H9 (cell line): ENCODE measurements around the gene SIX2. TPM values are rescaled to one million over a fixed set of nuclear protein-coding genes. Genes with fewer than 3 reads are reported as not detected.

ENCODE experiments used
- DNase-seq: peaks from one replicate; pipeline ENCODE4 v3.0.0-alpha.2; 2017
- H2AFZ ChIP-seq: one replicate; pipeline ENCODE4 v1.6.1; 2013; ENCODE audit warnings: mild to moderate bottlenecking, low read length, control low read depth, moderate library complexity
- H2AK5ac ChIP-seq: 2 replicates; pipeline ENCODE4 v1.6.1; 2013; ENCODE audit warnings: low read length, control low read depth, mixed read lengths; ENCODE audit not compliant: insufficient read length
- H2BK120ac ChIP-seq: one replicate; pipeline ENCODE4 v1.6.1; 2013; ENCODE audit warnings: low read depth, mild to moderate bottlenecking, low read length, control low read depth, inconsistent platforms; ENCODE audit not compliant: poor library complexity, severe bottlenecking
- H2BK12ac ChIP-seq: 2 replicates; pipeline ENCODE4 v1.6.1; 2013; ENCODE audit warnings: low read length, control low read depth, mixed read lengths, low read depth; ENCODE audit not compliant: insufficient read length
- H2BK15ac ChIP-seq: 2 replicates; pipeline ENCODE4 v1.6.1; 2013; ENCODE audit warnings: low read depth, low read length, control low read depth
- H2BK20ac ChIP-seq: one replicate; pipeline ENCODE4 v1.6.1; 2013; ENCODE audit warnings: low read depth, mild to moderate bottlenecking, low read length, control low read depth, inconsistent platforms; ENCODE audit not compliant: poor library complexity, severe bottlenecking
- H2BK5ac ChIP-seq: 2 replicates; pipeline ENCODE4 v1.6.1; 2013; ENCODE audit warnings: low read length, control low read depth, mixed read lengths; ENCODE audit not compliant: insufficient read length
- H3K14ac ChIP-seq: 2 replicates; pipeline ENCODE4 v1.6.1; 2013; ENCODE audit warnings: low read length, control low read depth; ENCODE audit not compliant: insufficient read depth
- H3K18ac ChIP-seq: 2 replicates; pipeline ENCODE4 v1.6.1; 2013; ENCODE audit warnings: low read depth, mild to moderate bottlenecking, mixed read lengths, low read length, control low read depth; ENCODE audit not compliant: insufficient read length
- H3K23ac ChIP-seq: 2 replicates; pipeline ENCODE4 v1.6.1; 2013; ENCODE audit warnings: low read length, control low read depth, mixed read lengths, low read depth; ENCODE audit not compliant: insufficient read length
- H3K23me2 ChIP-seq: 2 replicates; pipeline ENCODE4 v1.6.1; 2013; ENCODE audit warnings: low read depth, mild to moderate bottlenecking, mixed read lengths, low read length, control low read depth; ENCODE audit not compliant: insufficient read length, poor library complexity, severe bottlenecking
- H3K27ac ChIP-seq: 2 replicates; pipeline ENCODE4 v1.5.1; 2013; ENCODE audit warnings: low read length, control low read depth, mixed read lengths, low read depth; ENCODE audit not compliant: insufficient read length
- H3K27me3 ChIP-seq: 2 replicates; pipeline ENCODE4 v1.6.1; 2013; ENCODE audit warnings: low read length, control low read depth, inconsistent platforms; ENCODE audit not compliant: insufficient read depth
- H3K4ac ChIP-seq: 2 replicates; pipeline ENCODE4 v1.6.1; 2013; ENCODE audit warnings: low read depth, mild to moderate bottlenecking, control low read depth, inconsistent platforms, low read length, moderate library complexity
- H3K4me1 ChIP-seq: 2 replicates; pipeline ENCODE4 v1.6.1; 2013; ENCODE audit warnings: low read length, control low read depth, inconsistent platforms; ENCODE audit not compliant: insufficient read depth
- H3K4me2 ChIP-seq: 2 replicates; pipeline ENCODE4 v1.6.1; 2013; ENCODE audit warnings: low read length, control low read depth, mixed read lengths; ENCODE audit not compliant: insufficient read length, insufficient read depth
- H3K56ac ChIP-seq: 2 replicates; pipeline ENCODE4 v1.6.1; 2013; ENCODE audit warnings: low read depth, mild to moderate bottlenecking, mixed read lengths, low read length, control low read depth; ENCODE audit not compliant: insufficient read length
- H3K79me1 ChIP-seq: 2 replicates; pipeline ENCODE4 v1.6.1; 2013; ENCODE audit warnings: low read depth, mild to moderate bottlenecking, moderate library complexity, low read length, control low read depth, inconsistent platforms; ENCODE audit not compliant: insufficient read depth, poor library complexity, severe bottlenecking
- H3K79me2 ChIP-seq: 2 replicates; pipeline ENCODE4 v1.6.1; 2013; ENCODE audit warnings: low read length, control low read depth, inconsistent platforms; ENCODE audit not compliant: insufficient read depth
- H3K9ac ChIP-seq: 2 replicates; pipeline ENCODE4 v1.6.1; 2013; ENCODE audit warnings: low read length, control low read depth, mixed read lengths; ENCODE audit not compliant: insufficient read length; ENCODE audit errors: extremely low read depth
- H3K9me3 ChIP-seq: one replicate; pipeline ENCODE4 v1.6.1; 2013; ENCODE audit warnings: low read depth, low read length, inconsistent platforms; ENCODE audit not compliant: control insufficient read depth
- H3T11ph ChIP-seq: one replicate; pipeline ENCODE4 v1.6.1; 2013; ENCODE audit warnings: mild to moderate bottlenecking, low read length, control low read depth, inconsistent platforms
- H4K20me1 ChIP-seq: one replicate; pipeline ENCODE4 v1.6.1; 2013; ENCODE audit not compliant: control insufficient read depth, insufficient read length, insufficient read depth
- H4K5ac ChIP-seq: 2 replicates; pipeline ENCODE4 v1.6.1; 2013; ENCODE audit warnings: low read depth, mild to moderate bottlenecking, mixed read lengths, low read length, control low read depth; ENCODE audit not compliant: insufficient read length
- H4K8ac ChIP-seq: replicated peaks from 2 replicates; pipeline ENCODE4 v1.6.1; 2013; ENCODE audit warnings: low read length, control low read depth, mixed read lengths, low read depth; ENCODE audit not compliant: insufficient read length
- H4K91ac ChIP-seq: 2 replicates; pipeline ENCODE4 v1.6.1; 2013; ENCODE audit warnings: low read depth, mild to moderate bottlenecking, moderate library complexity, mixed read lengths, low read length, control low read depth; ENCODE audit not compliant: insufficient read length
- H3K27ac Mint-ChIP-seq, 3 experiments: 2 replicates in 2 of 3; 3 replicates in 1 of 3; pipeline ENCODE4 v1.8.0; 2020 to 2021; ENCODE audit warnings: mixed read lengths in 3 of 3, mild to moderate bottlenecking in 1 of 3, moderate library complexity in 1 of 3
- H3K27me3 Mint-ChIP-seq: 2 replicates; pipeline ENCODE4 v1.8.0; 2021; ENCODE audit warnings: low read depth, mild to moderate bottlenecking, moderate library complexity, mixed read lengths
- H3K36me3 Mint-ChIP-seq, 3 experiments: 2 replicates in 2 of 3; 3 replicates in 1 of 3; pipeline ENCODE4 v1.8.0; 2020 to 2021; ENCODE audit warnings: low read depth in 3 of 3, mixed read lengths in 3 of 3; ENCODE audit not compliant: insufficient read depth in 1 of 3
- H3K4me1 Mint-ChIP-seq, 2 experiments: 2 replicates each; pipeline ENCODE4 v1.8.0; 2020; ENCODE audit warnings: mixed read lengths in 2 of 2
- H3K4me3 Mint-ChIP-seq, 2 experiments: 2 replicates in 1 of 2; 3 replicates in 1 of 2; pipeline ENCODE4 v1.8.0; 2020 to 2021; ENCODE audit warnings: mild to moderate bottlenecking in 2 of 2, mixed read lengths in 2 of 2, moderate library complexity in 1 of 2
- H3K9me3 Mint-ChIP-seq, 2 experiments: 2 replicates in 1 of 2; 3 replicates in 1 of 2; pipeline ENCODE4 v1.8.0; 2020; ENCODE audit warnings: mild to moderate bottlenecking in 2 of 2, mixed read lengths in 2 of 2, moderate library complexity in 1 of 2
- WGBS: extraction: QIAGEN DNeasy Blood & Tissue Kit; methylation state at CpG from one replicate; pipeline ENCODE4 v1.1.7; 2013; ENCODE audit warnings: missing lambda C conversion rate, low lambda C conversion rate, mixed read lengths; ENCODE audit not compliant: insufficient read length; ENCODE audit errors: extremely low coverage; 5-methylcytosine and 5-hydroxymethylcytosine counted together
- total RNA-seq: library from RNA; stranded (reverse); gene quantifications from 2 replicates; pipeline ENCODE4 v1.2.1, GENCODE V29; 2021
- TF ChIP-seq, protein P1 (sequence below): fragments of 200-600 bp; sonication (generic); conservative IDR thresholded peaks from 3 replicates; pipeline ENCODE4 v1.8.0; 2021; ENCODE audit warnings: antibody characterized with exemption, mild to moderate bottlenecking

SIX2 gene
- total RNA-seq, 1 experiment from 2014 or later = not detected

DNA sequence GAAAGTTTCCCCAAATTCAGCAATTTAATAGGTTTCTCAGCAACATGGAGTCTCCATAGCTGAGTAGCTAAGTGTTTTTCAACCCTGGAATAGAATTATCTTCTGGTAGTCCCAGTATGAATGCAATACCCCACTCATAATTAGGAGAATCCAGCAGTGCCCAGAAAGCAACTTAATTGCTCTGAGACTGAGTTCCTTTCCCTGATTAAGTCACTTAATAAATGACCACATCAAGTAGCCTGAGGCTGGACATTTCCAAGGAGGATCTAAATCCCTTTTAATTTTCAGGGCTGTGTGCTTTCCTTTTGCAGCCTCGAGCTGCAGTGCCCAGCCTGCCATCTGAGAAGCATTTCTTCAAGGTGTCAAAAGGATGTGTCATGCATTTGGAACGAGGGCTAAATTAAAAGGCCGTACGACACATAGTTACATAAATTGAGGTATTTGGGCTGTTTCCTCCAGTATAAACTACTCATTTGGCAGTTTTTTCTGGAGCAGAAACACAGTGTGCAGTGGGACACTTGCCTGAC lies 17.7 kb upstream of the SIX2 start:
- no peak overlapping the region for H3K27ac ChIP-seq
- no peaks in the 10 kb centered on the region for H3K79me2 ChIP-seq
- H2BK120ac ChIP-seq = no peak overlapping the region
- no peaks in the 10 kb centered on the region for H3K9me3 ChIP-seq
- Mint-ChIP-seq H3K4me1 (peaks cover 6 to 9% of the 10 kb centered on the region in 2 experiments; a peak in 3 of 4 replicates), H3K9me3 (no peaks in the 10 kb centered on the region), H3K27me3 (peaks cover 7% of the 10 kb centered on the region), H3K36me3 (no peaks in the 10 kb centered on the region), H3K4me3 (no peak overlapping the region), H3K27ac (no peak overlapping the region)
- no peak overlapping the region for H3K14ac ChIP-seq
- H3K23ac ChIP-seq = no peak overlapping the region
- no peaks in the 10 kb centered on the region for H4K20me1 ChIP-seq
- no peak overlapping the region for H2AK5ac ChIP-seq
- TF ChIP-seq, protein P1, sequence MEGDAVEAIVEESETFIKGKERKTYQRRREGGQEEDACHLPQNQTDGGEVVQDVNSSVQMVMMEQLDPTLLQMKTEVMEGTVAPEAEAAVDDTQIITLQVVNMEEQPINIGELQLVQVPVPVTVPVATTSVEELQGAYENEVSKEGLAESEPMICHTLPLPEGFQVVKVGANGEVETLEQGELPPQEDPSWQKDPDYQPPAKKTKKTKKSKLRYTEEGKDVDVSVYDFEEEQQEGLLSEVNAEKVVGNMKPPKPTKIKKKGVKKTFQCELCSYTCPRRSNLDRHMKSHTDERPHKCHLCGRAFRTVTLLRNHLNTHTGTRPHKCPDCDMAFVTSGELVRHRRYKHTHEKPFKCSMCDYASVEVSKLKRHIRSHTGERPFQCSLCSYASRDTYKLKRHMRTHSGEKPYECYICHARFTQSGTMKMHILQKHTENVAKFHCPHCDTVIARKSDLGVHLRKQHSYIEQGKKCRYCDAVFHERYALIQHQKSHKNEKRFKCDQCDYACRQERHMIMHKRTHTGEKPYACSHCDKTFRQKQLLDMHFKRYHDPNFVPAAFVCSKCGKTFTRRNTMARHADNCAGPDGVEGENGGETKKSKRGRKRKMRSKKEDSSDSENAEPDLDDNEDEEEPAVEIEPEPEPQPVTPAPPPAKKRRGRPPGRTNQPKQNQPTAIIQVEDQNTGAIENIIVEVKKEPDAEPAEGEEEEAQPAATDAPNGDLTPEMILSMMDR = no peak
- no peak overlapping the region for H3T11ph ChIP-seq
- no peak overlapping the region for H2BK15ac ChIP-seq
- H3K4ac ChIP-seq = no peak overlapping the region
- H3K79me1 ChIP-seq = no peaks in the 10 kb centered on the region
- H2BK20ac ChIP-seq = no peak overlapping the region
- DNase-seq = no peak
- no peaks in the 10 kb centered on the region for H3K23me2 ChIP-seq
- WGBS = no CpG with 5 or more reads among the region's 4 CpGs
- H4K91ac ChIP-seq = no peak overlapping the region
- no peaks in the 10 kb centered on the region for H3K4me1 ChIP-seq
- H3K9ac ChIP-seq = no peak overlapping the region
- H3K4me2 ChIP-seq = no peak overlapping the region
- H2BK5ac ChIP-seq = no peak overlapping the region
- H2BK12ac ChIP-seq = no peak overlapping the region
- H4K8ac ChIP-seq = no peak overlapping the region
- no peak overlapping the region for H3K56ac ChIP-seq
- no peaks in the 10 kb centered on the region for H3K27me3 ChIP-seq
- no peak overlapping the region for H2AFZ ChIP-seq
- H3K18ac ChIP-seq = no peak overlapping the region
- no peak overlapping the region for H4K5ac ChIP-seq
